Erythroblast (primary cell): Measurements from ENCODE around the gene ZIC5.

Experiments used
- GATA1 ChIP-seq: IDR thresholded peaks from 2 replicates; pipeline ENCODE4 v1.6.1; 2011; ENCODE audit warnings: low read depth, mild to moderate bottlenecking, control low read depth, low read length, moderate library complexity
- POLR2A ChIP-seq: IDR thresholded peaks from 2 replicates; pipeline ENCODE4 v1.6.1; 2011; ENCODE audit warnings: mild to moderate bottlenecking, low read length

- TF ChIP-seq POLR2A (no peak), GATA1 (no peak)
Observed at GRCh38 chr13:100019780-100020356, 48.3 kb upstream of the ZIC5 start.
